GM13977 (cell line): Measurements from ENCODE around the gene KCNQ2.

Experiments
- DNase-seq: peaks from one replicate; pipeline ENCODE4 v3.0.0; 2012; ENCODE audit warnings: low spot score
- CTCF ChIP-seq: IDR thresholded peaks from 2 replicates; pipeline ENCODE4 v1.5.1; 2012; ENCODE audit warnings: mild to moderate bottlenecking, control low read depth; ENCODE audit not compliant: insufficient read depth; ENCODE audit errors: extremely low read depth, missing control alignments
- in situ Hi-C: fragments of 300-500 bp; cut with MboI; formaldehyde crosslinking; loops from one replicate; pipeline ENCODE4 v1.12.0; 2022; ENCODE audit warnings: low sequenced_read_pairs, low pct_unique_long_range_greater_than_20kb, mixed read lengths, inconsistent platforms; ENCODE audit not compliant: unreplicated experiment

KCNQ2 gene

DNA sequence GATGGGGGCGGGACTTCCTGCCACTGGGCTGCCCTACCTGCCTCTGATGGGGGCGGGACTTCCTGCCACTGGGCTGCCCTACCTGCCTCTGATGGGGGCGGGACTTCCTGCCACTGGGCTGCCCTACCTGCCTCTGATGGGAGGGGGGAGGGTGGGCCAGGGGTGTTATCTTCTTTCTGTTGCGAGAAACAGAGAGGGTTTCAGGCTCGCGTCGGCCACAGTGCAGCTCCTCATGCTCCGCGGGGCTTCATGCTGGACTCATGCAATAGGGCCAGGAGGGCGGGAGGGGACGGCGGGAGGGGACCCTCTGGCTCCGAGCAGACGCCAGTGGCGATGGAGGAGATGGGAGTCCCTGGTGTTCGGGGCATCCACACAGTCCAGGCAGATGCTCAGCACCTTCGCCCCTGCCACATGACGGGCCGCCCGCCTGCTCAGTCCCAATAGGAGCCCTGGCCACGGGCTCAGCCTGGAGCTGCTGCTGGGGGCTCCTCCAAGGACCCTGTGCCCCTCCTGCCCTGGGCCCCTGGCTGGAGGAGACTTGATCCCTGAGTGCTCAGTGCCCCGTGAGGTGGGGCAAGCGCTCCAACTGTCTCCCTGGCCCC lies 62.5 kb downstream of the KCNQ2 start:
- in situ Hi-C loops = no loop called here
- no peak for TF ChIP-seq CTCF
- no peak for DNase-seq

- no peak for DNase-seq
- TF ChIP-seq CTCF = no peak
- in situ Hi-C loops = no loop called here
Observed at GRCh38 chr20:63409066-63409833, 63.2 kb downstream of the KCNQ2 start.

- no peak for DNase-seq
- no peak for TF ChIP-seq CTCF
- in situ Hi-C loops = no loop called here
Observed at GRCh38 chr20:63408684-63409046, 63.8 kb downstream of the KCNQ2 start.

DNA sequence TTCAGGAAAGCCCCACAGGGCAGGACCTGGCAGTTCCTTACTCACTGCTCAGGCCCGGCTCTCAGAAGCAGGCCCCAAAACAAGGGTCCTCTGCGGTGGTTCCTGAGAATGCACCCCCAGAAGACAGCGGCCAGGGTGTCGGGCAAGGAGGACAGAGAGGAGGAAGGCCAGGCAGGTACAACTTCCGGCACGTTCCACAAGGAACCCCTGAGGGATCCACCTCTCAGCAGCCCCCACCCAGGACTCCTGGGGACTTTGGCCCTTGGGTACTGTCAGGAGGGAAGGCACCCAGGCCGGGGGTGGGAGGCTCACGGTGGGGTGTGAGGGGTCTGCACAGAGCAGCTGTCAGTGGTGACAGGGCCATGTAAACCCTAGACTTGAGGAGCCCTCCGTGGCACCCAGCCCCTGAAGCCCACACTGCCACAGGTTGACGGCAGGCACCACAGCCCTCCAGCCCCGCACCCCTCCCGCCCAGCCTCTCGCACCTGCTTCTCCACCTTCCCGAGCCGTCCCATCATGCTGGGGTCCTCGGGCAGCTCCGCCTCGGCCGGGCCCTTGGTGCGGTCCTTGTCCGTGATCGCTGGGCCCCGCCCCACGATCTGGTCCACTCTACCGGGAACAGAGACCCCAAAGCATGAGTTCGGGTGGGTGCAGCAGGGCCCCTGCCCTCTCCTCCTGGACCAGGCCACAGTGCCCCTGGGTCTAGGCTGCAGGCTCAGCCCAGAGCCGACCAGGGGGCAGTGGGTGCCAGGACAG lies 64.3 kb downstream of the KCNQ2 start:
- in situ Hi-C loops = no loop called here
- no peak for TF ChIP-seq CTCF
- DNase-seq = no peak

DNA sequence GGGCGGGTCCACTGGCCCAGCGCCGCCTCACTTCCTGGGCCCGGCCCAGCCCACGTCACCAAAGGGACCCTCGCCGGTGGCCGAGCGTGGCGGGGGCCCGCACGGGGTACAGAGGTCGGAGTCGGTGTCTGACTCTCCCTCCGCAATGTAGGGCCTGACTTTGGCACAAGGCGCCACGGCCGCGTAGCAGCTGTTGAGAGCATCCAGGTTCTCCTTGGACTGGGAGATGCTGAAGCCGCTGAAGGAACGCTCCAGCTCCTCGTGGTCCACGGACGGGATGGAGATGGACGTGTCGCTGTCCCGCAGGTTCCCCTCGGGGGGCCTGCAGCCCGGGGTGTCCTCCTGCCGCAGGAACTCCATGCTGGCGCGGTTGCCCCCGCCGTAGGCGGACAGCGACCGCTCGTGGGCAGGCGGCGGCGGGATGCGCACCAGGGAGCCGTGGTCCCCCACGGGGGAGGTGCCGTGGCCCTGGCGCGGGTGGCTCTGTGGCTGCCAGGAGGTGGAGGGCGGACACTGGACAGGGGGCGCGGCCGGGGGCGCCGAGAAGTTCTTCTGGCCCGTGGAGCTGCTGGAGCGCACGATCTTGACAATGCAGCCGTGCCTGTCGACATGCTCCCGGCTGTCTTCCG lies 65.7 kb downstream of the KCNQ2 start:
- in situ Hi-C loops = no loop called here
- no peak for DNase-seq
- no peak for TF ChIP-seq CTCF

DNA sequence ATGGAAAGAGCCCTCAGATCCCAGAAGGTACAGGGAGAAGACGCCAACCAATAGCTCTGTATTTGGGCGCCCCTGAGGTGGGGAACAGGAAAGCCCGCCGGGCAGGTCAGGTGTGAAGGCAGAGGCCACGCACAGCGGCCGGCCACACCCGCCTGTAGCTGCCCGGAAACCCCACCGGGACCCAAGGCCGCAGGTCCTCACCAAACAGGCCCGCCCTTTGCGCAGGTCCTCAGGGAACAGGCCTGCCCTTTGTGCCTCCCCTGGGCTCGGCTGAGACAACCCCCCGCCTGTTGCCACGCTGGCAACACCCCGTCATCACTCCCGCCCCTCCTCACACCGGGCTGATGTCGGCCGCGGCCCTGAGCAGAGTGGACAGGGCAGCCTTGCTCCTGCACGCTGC lies 66.4 kb downstream of the KCNQ2 start:
- in situ Hi-C loops = no loop called here
- no peak for TF ChIP-seq CTCF
- DNase-seq = no peak
